ENCODE results near the gene ST14. TPM values are rescaled to one million over a fixed set of nuclear protein-coding genes. Genes with fewer than 3 reads are reported as not detected.
A peak's percentile ranks its signal among the peaks of the same experiment; 100 is the strongest.

The ST14 gene
- total RNA-seq, 4 donors from 2014 or later, result 104 to 469 (median 424) TPM

GRCh38 chr11:130183878-130184610, 24.5 kb downstream of the ST14 start:
- Histone ChIP-seq H3K27ac (no peak overlapping the region), H3K36me3 (no peaks in the 10 kb centered on the region), H3K4me3 (no peak overlapping the region), H3K9me3 (no peaks in the 10 kb centered on the region), H3K27me3 (no peaks in the 10 kb centered on the region), H3K4me1 (peaks cover 0 to 61% (median 19%) of the 10 kb centered on the region in 4 donors)
- no peak for TF ChIP-seq POLR2A (IDR thresholded peaks at IDR 0.05)
- no peak for DNase-seq

GRCh38 chr11:130187096-130187495, 27.5 kb downstream of the ST14 start:
- Histone ChIP-seq H3K27ac (peak overlapping the region in 1 of 4 donors; percentile 98), H3K9me3 (no peaks in the 10 kb centered on the region), H3K27me3 (no peaks in the 10 kb centered on the region), H3K4me1 (peaks cover 0 to 58% (median 12%) of the 10 kb centered on the region in 4 donors), H3K36me3 (peaks cover 0 to 12% (median 0%) of the 10 kb centered on the region in 3 donors), H3K4me3 (no peak overlapping the region)
- DNase-seq, result no peak
- no peak for TF ChIP-seq POLR2A (IDR thresholded peaks at IDR 0.05)
- no peak for TF ChIP-seq CTCF (IDR thresholded peaks at IDR 0.05)

GRCh38 chr11:130188047-130188446, 28.5 kb downstream of the ST14 start:
- Histone ChIP-seq H3K4me1 (peaks cover 0 to 53% (median 8%) of the 10 kb centered on the region in 4 donors), H3K9me3 (no peaks in the 10 kb centered on the region), H3K27me3 (no peaks in the 10 kb centered on the region), H3K27ac (peak overlapping the region in 3 of 4 donors; percentile 76 to 99 (median 98)), H3K4me3 (no peak overlapping the region), H3K36me3 (peaks cover 0 to 16% (median 0%) of the 10 kb centered on the region in 3 donors)
- TF ChIP-seq POLR2A (IDR thresholded peaks at IDR 0.05) (no peak), CTCF (IDR thresholded peaks at IDR 0.05) (no peak)
- no peak for DNase-seq

- H3K4me1 ChIP-seq, result peaks cover 0 to 54% (median 9%) of the 10 kb centered on the region in 4 donors
- H3K9me3 ChIP-seq, result no peaks in the 10 kb centered on the region
- no peak for DNase-seq
- H3K27ac ChIP-seq, result peak overlapping the region in 3 of 4 donors; percentile 76 to 99 (median 98)
- TF ChIP-seq POLR2A (IDR thresholded peaks at IDR 0.05), result no peak
- TF ChIP-seq CTCF (IDR thresholded peaks at IDR 0.05), result no peak
- H3K27me3 ChIP-seq, result no peaks in the 10 kb centered on the region
- no peak overlapping the region for H3K4me3 ChIP-seq
- H3K36me3 ChIP-seq, result peaks cover 0 to 16% (median 0%) of the 10 kb centered on the region in 3 donors
These were observed 29.2 kb downstream of the ST14 start for GRCh38 chr11:130188585-130189347.

GRCh38 chr11:130189492-130190210, 30.1 kb downstream of the ST14 start:
- TF ChIP-seq POLR2A (IDR thresholded peaks at IDR 0.05) (peak; percentile 27 to 56), CTCF (IDR thresholded peaks at IDR 0.05) (peak in 2 of 6 experiments; percentile 16 to 18)
- peak overlapping the region in 3 of 4 donors; percentile 76 to 99 (median 98) for H3K27ac ChIP-seq
- peak overlapping the region in 2 of 4 donors; percentile 44 to 51 for H3K4me3 ChIP-seq
- H3K36me3 ChIP-seq, result peaks cover 0 to 24% (median 0%) of the 10 kb centered on the region in 3 donors
- H3K4me1 ChIP-seq, result peaks cover 0 to 54% (median 9%) of the 10 kb centered on the region in 4 donors
- H3K27me3 ChIP-seq, result no peaks in the 10 kb centered on the region
- H3K9me3 ChIP-seq, result no peaks in the 10 kb centered on the region
- DNase-seq, result peak in 2 of 3 donors; percentile 81 to 83

All from Peyer's patch (tissue), 4 donors.